HG03039 (cell line): ENCODE measurements around the gene DUSP7.

Source experiments
- ATAC-seq: cut with Tn5 transposase; IDR thresholded peaks from one replicate; pipeline ENCODE4 v1.9.1; 2021; ENCODE audit warnings: mild to moderate bottlenecking, moderate library complexity; ENCODE audit not compliant: unreplicated experiment

Gene DUSP7

DNA sequence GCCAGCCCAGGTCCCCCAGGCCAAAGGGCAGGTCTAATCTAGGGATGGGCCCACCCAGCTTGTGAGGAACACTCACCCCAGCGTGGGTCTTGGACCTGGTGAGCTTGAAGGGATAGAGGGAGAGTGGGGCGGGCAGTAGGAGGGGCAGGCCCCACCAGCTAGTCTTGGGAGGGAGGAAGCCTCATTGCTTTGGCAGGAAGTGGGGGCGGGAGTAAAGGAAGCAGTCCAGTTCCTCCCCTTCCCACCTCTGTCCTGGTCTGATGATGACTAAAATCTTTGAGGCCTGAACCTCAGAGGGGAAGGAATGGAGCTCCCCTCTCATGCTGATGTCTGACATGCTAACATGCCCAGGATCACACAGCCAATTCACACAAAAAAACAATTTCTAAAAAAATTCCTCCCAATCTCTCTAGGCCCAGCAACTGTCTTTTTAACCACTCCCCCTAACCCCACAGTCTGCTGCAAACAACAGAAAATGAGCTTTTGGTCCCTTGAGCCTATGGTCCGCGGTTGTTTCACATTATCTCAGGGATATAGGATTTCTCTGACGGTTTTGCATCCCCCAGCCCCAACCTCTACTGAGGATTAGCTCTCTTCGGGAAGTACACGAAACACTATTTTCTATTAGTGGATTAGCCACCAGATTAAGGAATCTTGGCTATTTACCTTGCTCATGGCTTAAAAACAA lies 30.7 kb upstream of the DUSP7 start:
- no peak for ATAC-seq

DNA sequence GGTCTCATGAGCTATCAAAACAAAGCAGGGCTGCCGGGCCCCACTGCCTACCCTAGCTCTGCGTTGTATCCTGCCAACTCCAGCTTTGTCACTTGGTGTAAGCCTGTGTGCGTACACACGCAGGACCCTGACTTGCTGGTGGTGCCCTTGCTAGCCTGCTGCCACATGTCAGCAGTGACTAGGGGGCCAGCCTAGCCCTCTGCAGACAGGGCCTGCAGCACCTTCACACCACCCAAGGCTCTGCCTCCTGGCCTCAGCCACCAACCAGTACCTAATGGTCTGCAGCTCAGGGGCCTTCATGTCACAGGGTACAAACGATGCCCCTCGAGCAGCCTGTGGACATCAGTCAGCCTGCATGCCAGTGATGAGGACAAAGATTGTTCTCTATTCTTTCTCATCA lies 30.1 kb upstream of the DUSP7 start:
- no peak for ATAC-seq

DNA sequence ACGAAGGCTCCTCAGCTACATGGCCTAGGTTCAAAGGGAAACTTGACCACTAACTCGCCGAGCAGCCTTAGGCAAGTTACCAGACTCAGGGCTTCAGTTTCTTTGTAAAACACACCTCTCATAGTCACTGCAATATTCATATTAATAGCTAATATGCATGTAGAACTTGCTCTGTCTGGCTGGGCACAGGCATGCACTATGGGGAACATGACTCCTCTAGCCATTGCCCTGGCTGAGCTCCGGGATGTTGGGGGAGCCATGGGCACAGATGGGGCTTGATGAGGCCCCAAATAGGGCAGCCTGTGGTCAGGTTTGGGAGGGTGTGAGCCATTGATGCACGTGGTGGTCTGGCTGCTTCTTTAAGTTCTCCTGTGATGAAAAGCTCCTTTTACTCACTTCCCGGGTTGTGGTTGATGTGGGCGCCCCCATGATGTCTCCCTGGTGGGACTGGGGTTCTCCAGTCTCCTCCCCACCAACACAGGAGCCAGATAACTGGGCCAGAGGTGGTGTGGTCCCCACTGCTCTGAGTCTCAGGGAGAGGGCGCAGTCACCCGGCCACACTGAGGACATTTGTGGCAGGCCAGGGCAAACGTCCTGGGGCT lies 29.4 kb upstream of the DUSP7 start:
- no peak for ATAC-seq

DNA sequence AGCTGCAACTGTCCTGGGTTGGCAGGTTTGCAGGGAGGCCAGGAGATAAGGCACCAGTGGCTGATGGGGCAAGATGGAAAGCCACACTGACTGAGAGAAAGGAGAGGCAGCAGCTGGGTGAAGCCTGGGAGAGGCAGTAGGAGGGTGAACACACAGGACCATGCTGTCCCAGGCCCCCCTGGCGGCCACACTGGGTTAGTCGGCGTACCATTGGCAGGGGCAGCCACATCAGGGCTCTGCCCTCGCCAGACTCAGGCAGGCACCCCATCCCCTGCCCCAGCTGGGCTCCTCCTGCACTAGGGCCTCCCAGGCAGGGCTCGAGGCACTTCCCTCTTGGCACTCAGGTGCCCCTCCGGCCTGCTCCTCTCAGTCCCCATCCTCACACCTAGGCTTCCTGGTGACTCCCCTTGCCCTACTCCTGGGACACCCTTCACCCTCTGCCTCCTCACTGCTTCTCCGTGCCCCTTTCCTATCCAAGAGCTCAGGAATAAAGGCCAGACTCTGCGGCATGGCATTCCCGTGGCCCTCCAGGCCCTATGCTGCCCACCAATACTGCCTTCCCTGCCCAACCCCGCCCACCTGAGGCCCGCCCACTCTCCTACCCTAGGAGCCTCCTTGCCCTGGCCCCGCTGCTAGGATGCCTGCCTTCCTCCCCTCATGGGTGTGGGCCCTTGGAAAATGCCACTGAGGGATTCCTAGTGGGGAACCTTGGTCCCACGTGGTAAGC lies 28.7 kb upstream of the DUSP7 start:
- ATAC-seq = no peak

- ATAC-seq = no peak
Measured at GRCh38 chr3:52084216-52084945, 28.0 kb upstream of the DUSP7 start.

- no peak for ATAC-seq
Measured at GRCh38 chr3:52083556-52084087, 27.3 kb upstream of the DUSP7 start.

- ATAC-seq = no peak
Measured at GRCh38 chr3:52082951-52083350, 26.6 kb upstream of the DUSP7 start.

DNA sequence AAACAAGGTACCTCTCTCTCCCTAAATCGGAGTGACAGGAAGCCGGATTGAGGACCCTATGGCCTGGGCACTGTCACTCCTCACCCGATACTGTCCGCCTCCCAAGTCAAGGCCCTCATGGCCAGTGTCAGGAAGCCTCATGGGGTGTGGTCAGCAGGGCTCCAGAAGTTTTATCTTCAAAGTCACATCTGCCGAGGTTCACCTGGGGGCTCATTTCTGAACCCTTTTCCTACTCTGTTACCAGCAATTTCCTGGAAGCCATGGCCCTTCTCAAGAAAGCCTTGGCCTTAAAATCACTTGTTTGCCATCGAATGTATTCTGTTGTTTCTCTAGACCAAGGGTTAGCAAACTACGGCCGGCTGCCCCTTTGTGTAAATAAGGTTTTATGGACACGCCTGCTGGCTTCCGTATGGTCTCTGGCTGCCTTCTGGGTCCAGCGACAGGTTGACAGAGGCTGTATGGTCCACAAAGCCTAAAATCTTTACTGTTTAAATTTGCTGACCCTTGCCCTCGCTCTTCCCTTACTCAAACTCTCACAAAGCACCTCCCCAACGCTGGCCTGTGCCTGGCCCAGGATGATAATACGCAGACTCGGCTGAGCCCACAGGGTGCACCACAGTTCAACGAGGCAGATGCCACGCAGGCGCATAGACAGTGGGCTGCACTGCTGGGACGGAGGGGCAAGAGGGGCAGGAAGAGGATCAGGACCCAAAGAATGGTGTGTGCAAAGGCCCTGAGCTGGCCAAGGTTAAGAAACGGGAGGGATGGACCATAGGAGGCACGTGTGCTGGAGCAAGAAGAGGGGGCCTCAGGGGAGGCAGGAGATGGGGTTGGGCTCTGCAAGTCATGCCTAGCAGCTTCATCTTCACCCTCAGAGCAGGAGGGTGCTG lies 24.7 kb upstream of the DUSP7 start:
- no peak for ATAC-seq

DNA sequence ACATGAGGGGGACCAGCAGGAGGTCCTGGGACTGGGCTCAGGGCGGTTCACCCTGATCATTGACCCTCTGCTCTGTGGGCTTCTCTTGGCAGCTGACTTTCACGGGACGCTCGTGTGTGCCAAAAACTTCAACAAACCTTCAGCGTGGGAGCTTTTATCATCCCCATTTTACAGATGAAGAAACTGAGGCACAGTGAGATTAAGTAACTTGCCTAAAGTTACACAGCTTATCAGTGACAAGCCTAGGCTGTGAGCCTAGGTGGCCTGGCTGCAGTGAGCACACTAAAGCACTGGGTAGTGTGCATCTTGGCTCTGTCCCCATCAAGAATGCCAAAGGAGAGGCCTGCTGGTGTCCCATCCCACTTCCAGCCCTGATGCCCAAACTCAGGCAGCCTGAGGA lies 23.6 kb upstream of the DUSP7 start:
- no peak for ATAC-seq

DNA sequence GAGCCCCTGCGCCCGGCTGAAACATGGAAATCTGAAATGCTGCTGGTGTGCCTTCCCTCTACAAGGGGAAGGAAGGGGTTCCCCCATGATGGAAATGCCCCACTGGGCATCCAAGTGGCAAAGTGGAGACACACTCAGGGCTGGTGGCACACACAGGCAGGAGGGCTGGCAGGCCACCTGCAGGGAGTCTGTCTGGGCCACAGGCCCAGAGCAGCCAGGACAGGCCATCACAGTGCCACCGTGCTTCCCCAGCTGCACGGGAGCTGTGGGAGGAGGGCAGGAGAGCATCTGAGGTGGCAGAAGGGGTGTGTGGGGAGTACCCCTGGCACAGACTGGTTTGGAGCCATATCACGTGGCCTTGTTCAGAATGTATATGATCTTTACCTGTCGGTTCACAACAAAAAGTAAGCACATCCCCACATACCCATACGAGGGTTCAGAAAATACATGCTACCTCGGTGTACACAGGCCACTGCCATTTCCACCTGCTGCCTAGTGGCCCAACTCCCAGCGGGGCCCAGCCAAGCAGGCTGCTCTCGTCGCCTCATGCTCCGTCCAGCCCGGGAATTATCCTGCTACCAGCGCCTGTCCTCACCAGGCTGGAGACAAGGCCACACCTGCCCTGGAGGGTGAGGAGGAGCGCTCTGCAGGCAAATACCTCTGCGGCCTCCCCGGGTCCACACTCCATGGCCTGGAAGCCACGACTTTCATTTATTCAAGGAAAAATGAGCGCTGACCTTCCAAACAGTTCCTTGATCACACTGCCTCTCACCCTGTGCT lies 22.6 kb upstream of the DUSP7 start:
- no peak for ATAC-seq

DNA sequence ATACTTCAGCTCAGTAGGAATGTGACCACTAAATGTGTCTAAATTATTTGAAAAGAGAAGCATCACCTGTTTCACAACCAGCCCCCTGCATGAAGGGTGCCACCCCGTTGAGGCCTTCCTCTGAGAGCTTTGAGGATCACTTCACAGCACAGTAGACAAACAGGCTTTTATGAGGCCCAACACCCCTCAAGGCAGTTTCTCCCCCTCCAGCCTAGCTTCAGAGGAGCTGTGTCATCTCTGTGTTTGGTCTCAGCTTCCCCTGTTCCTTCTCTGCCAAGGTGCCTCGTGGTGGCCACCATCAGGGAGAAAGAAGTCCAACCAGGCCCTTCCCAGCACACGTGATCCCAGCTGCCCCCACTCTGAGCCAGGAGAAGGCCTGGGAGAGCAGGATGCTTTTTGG lies 21.6 kb upstream of the DUSP7 start:
- no peak for ATAC-seq

GRCh38 chr3:52076896-52077780 lies 20.8 kb upstream of the DUSP7 start:
- ATAC-seq = no peak

DNA sequence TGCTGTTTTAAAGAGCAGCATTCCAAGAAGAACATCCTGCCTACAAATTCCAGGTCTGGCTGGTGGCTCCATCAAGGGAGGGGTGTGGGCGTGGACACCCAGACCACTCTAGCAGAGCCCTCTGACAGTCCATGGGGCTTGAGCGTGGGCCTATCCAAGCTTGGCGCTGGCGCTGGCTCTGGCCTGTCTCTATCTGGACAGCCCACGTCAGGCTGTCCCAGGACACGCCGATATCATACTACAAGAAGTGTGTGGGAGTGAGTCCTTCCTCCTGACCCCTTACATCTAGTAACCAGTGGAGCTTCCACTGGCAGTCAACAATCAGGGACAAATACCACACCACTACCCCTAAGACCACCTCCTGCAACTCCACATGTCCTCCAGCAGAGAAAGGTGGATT lies 17.1 kb upstream of the DUSP7 start:
- no peak for ATAC-seq

GRCh38 chr3:52072471-52072870 lies 16.1 kb upstream of the DUSP7 start:
- no peak for ATAC-seq

- no peak for ATAC-seq
Measured at GRCh38 chr3:52072020-52072419, 15.6 kb upstream of the DUSP7 start.

GRCh38 chr3:52070724-52071621 lies 14.6 kb upstream of the DUSP7 start:
- ATAC-seq = no peak

- no peak for ATAC-seq
Measured at GRCh38 chr3:52069855-52070254, 13.5 kb upstream of the DUSP7 start.

GRCh38 chr3:52069135-52069534 lies 12.8 kb upstream of the DUSP7 start:
- no peak for ATAC-seq
